Measurements from ENCODE around the gene FDX2.
"Not testable (repeated sequence)": the region's sequence is repeated elsewhere in the genome, so short reads cannot be mapped to it uniquely, and the experiment has no call there.

Gene FDX2

GRCh38 chr19:10315335-10316214 lies at the start of gene FDX2:
Gene FDX2, minus strand, starts transcription at chr19:10316015. Its CDS starts 19 bp downstream, at chr19:10315996.
- peak; percentile 89 for DNase-seq

GRCh38 chr19:10365518-10365917 lies 49.7 kb upstream of the FDX2 start:
- DNase-seq, result no peak

- DNase-seq, result no peak
These were observed 48.8 kb upstream of the FDX2 start for GRCh38 chr19:10364644-10365043.

- DNase-seq, result no peak
These were observed 48.0 kb upstream of the FDX2 start for GRCh38 chr19:10363789-10364281.

- DNase-seq, result no peak
These were observed 46.4 kb upstream of the FDX2 start for GRCh38 chr19:10362259-10362658.

- no peak for DNase-seq
These were observed 45.8 kb upstream of the FDX2 start for GRCh38 chr19:10361569-10362011.

GRCh38 chr19:10356431-10356830 lies 40.6 kb upstream of the FDX2 start:
- DNase-seq, result no peak

GRCh38 chr19:10353793-10354391 lies 38.1 kb upstream of the FDX2 start:
- no peak for DNase-seq

GRCh38 chr19:10352764-10353671 lies 37.2 kb upstream of the FDX2 start:
- no peak for DNase-seq

GRCh38 chr19:10346509-10346908 lies 30.7 kb upstream of the FDX2 start:
- no peak for DNase-seq

GRCh38 chr19:10344780-10345179 lies 29.0 kb upstream of the FDX2 start:
- no peak for DNase-seq

GRCh38 chr19:10343495-10343894 lies 27.7 kb upstream of the FDX2 start:
- DNase-seq, result no peak

- no peak for DNase-seq
These were observed 24.2 kb upstream of the FDX2 start for GRCh38 chr19:10339977-10340376.

GRCh38 chr19:10339380-10339960 lies 23.7 kb upstream of the FDX2 start, which contains the start of gene ICAM3:
Gene ICAM3, minus strand, starts transcription at chr19:10339624. Its CDS starts 10 bp downstream, at chr19:10339614.
- DNase-seq, result peak; percentile 68

- no peak for DNase-seq
These were observed 23.1 kb upstream of the FDX2 start for GRCh38 chr19:10338940-10339339.

GRCh38 chr19:10336725-10337124 lies 20.9 kb upstream of the FDX2 start:
- DNase-seq, result not testable (repeated sequence)

GRCh38 chr19:10335352-10335985 lies 19.7 kb upstream of the FDX2 start:
- DNase-seq, result no peak

GRCh38 chr19:10334588-10335351 lies 19.0 kb upstream of the FDX2 start:
- no peak for DNase-seq

GRCh38 chr19:10333758-10334587 lies 18.2 kb upstream of the FDX2 start:
- no peak for DNase-seq

All from activated gamma-delta T cell treated with Interleukin-2 at 50 U/mL for 16 hours (primary cell).